H1 (cell line): ENCODE data around the gene KRT14. TPM values are rescaled to one million over a fixed set of nuclear protein-coding genes. Genes with fewer than 3 reads are reported as not detected.

Experiments
- CTCF ChIA-PET: fragments of 300-600 bp; sonication (Branson Sonifier 250); formaldehyde crosslinking; loops from one replicate; lab custom pipeline; 2021; ENCODE audit not compliant: partially characterized antibody; lab: Charles Lee
- POLR2A ChIA-PET: fragments of 300-600 bp; sonication (Branson Sonifier 250); formaldehyde crosslinking; loops from one replicate; lab custom pipeline; 2021; ENCODE audit warnings: inconsistent platforms; ENCODE audit not compliant: partially characterized antibody; lab: Charles Lee
- DNase-seq, 2 experiments: peaks; one replicate each; pipeline versions ENCODE4 v3.0.0 to v3.0.0-alpha.2; 2010 to 2022; ENCODE audit warnings: low spot score in 2 of 2, low read depth in 1 of 2, mixed read lengths in 1 of 2
- FAIRE-seq: peaks from 2 replicates; lab custom pipeline; 2011; peaks lifted over from hg19 to GRCh38; lab: Jason Lieb, UNC
- H2AFZ ChIP-seq: 2 replicates; pipeline ENCODE4 v1.8.1; 2012; ENCODE audit warnings: low read length, inconsistent platforms
- H2AK5ac ChIP-seq: 2 replicates; pipeline ENCODE4 v1.6.1; 2013; ENCODE audit warnings: low read depth, low read length
- H2BK120ac ChIP-seq: replicated peaks from 2 replicates; pipeline ENCODE3; 2013; ENCODE audit warnings: low read depth, low read length, inconsistent platforms
- H2BK12ac ChIP-seq: 2 replicates; pipeline ENCODE4 v1.6.1; 2013; ENCODE audit warnings: low read depth, low read length
- H2BK15ac ChIP-seq: 2 replicates; pipeline ENCODE4 v1.6.1; 2013; ENCODE audit warnings: low read length
- H2BK20ac ChIP-seq: 2 replicates; pipeline ENCODE4 v1.6.1; 2013; ENCODE audit warnings: low read length
- H2BK5ac ChIP-seq: 2 replicates; pipeline ENCODE4 v1.6.1; 2013; ENCODE audit warnings: low read depth, low read length
- H3K14ac ChIP-seq: 2 replicates; pipeline ENCODE4 v1.6.1; 2013; ENCODE audit warnings: inconsistent platforms; ENCODE audit not compliant: insufficient read length
- H3K18ac ChIP-seq: 2 replicates; pipeline ENCODE4 v1.6.1; 2013; ENCODE audit warnings: low read length; ENCODE audit errors: extremely low read depth
- H3K23ac ChIP-seq: 2 replicates; pipeline ENCODE4 v1.6.1; 2013; ENCODE audit warnings: inconsistent platforms; ENCODE audit not compliant: insufficient read length
- H3K23me2 ChIP-seq: 2 replicates; pipeline ENCODE4 v1.6.1; 2013; ENCODE audit warnings: low read depth, low read length
- H3K27ac ChIP-seq: 2 replicates; pipeline ENCODE4 v1.6.1; 2011; ENCODE audit warnings: low read depth, low read length, inconsistent platforms
- H3K27me3 ChIP-seq, 4 experiments: replicated peaks in 1 of 4; 1 replicate in 1 of 4; 2 replicates in 3 of 4; pipeline versions ENCODE4 v1.6.1 to v1.8.1; 2011 to 2013; ENCODE audit warnings: low read length in 3 of 4, mild to moderate bottlenecking in 3 of 4, inconsistent platforms in 2 of 4, mixed read lengths in 2 of 4, moderate library complexity in 1 of 4; ENCODE audit not compliant: control insufficient read depth in 3 of 4, insufficient read depth in 3 of 4; ENCODE audit errors: extremely low read depth in 1 of 4
- H3K36me3 ChIP-seq, 4 experiments: 2 replicates each; pipeline versions ENCODE4 v1.6.1 to v1.8.1; 2011 to 2013; ENCODE audit warnings: mild to moderate bottlenecking in 4 of 4, low read length in 3 of 4, moderate library complexity in 2 of 4, control low read depth in 1 of 4, inconsistent platforms in 1 of 4; ENCODE audit not compliant: insufficient read depth in 4 of 4, control insufficient read depth in 2 of 4
- H3K4ac ChIP-seq: replicated peaks from 2 replicates; pipeline ENCODE3; 2013; ENCODE audit warnings: low read length, low read depth, mixed read lengths, inconsistent platforms; ENCODE audit not compliant: insufficient read length
- H3K4me1 ChIP-seq, 4 experiments: replicated peaks in 1 of 4; 1 replicate in 1 of 4; 2 replicates in 3 of 4; pipeline versions ENCODE4 v1.6.1 to v1.8.1; 2011 to 2013; ENCODE audit warnings: low read length in 3 of 4, inconsistent platforms in 2 of 4, mixed read lengths in 1 of 4; ENCODE audit not compliant: insufficient read depth in 4 of 4, control insufficient read depth in 3 of 4
- H3K4me2 ChIP-seq, 2 experiments: 2 replicates each; pipeline versions ENCODE4 v1.6.1 to v1.8.1; 2011 to 2013; ENCODE audit warnings: low read depth in 2 of 2, low read length in 2 of 2, control low read depth in 1 of 2, inconsistent platforms in 1 of 2, mild to moderate bottlenecking in 1 of 2; ENCODE audit not compliant: insufficient read depth in 1 of 2
- H3K4me3 ChIP-seq, 4 experiments: fragments of 200-600, 300-600 bp in 1 of 4; sonication (generic), shearing (Covaris generic), sonication (Bioruptor Twin) in 1 of 4; 2 replicates each; pipeline versions ENCODE4 v1.5.1 to v1.8.1; 2011 to 2016; ENCODE audit warnings: low read length in 4 of 4, low read depth in 3 of 4, control low read depth in 2 of 4, inconsistent platforms in 2 of 4, mild to moderate bottlenecking in 2 of 4, mixed read lengths in 1 of 4, moderate library complexity in 1 of 4; ENCODE audit not compliant: insufficient read depth in 2 of 4; ENCODE audit errors: extremely low read depth in 1 of 4
- H3K56ac ChIP-seq: replicated peaks from 2 replicates; pipeline ENCODE3; 2013; ENCODE audit warnings: low read depth, mild to moderate bottlenecking, mixed read lengths, low read length, inconsistent platforms; ENCODE audit not compliant: insufficient read length
- H3K79me1 ChIP-seq: 2 replicates; pipeline ENCODE4 v1.6.1; 2013; ENCODE audit warnings: low read depth, low read length, control low read depth
- H3K79me2 ChIP-seq, 2 experiments: 2 replicates each; pipeline versions ENCODE4 v1.6.1 to v1.8.1; 2012 to 2013; ENCODE audit warnings: low read length in 2 of 2, mild to moderate bottlenecking in 2 of 2, inconsistent platforms in 1 of 2; ENCODE audit not compliant: insufficient read depth in 2 of 2, control insufficient read depth in 1 of 2
- H3K9ac ChIP-seq, 4 experiments: replicated peaks in 1 of 4; 1 replicate in 1 of 4; 2 replicates in 3 of 4; pipeline versions ENCODE4 v1.6.1 to v1.8.1; 2011 to 2013; ENCODE audit warnings: low read depth in 3 of 4, low read length in 3 of 4, control low read depth in 2 of 4, mild to moderate bottlenecking in 2 of 4, moderate library complexity in 2 of 4, inconsistent platforms in 1 of 4; ENCODE audit errors: extremely low read depth in 1 of 4
- H3K9me3 ChIP-seq, 2 experiments: 2 replicates each; pipeline versions ENCODE4 v1.6.1 to v1.8.1; 2012 to 2013; ENCODE audit warnings: mild to moderate bottlenecking in 2 of 2, moderate library complexity in 2 of 2, control low read depth in 1 of 2, inconsistent platforms in 1 of 2, low read depth in 1 of 2, low read length in 1 of 2, mixed read lengths in 1 of 2; ENCODE audit not compliant: insufficient read depth in 2 of 2
- H4K20me1 ChIP-seq, 2 experiments: replicated peaks in 1 of 2; 2 replicates each; pipeline versions ENCODE3 to v1.8.1; 2011 to 2013; ENCODE audit warnings: inconsistent platforms in 2 of 2, low read length in 2 of 2, mild to moderate bottlenecking in 1 of 2; ENCODE audit not compliant: insufficient read depth in 2 of 2, control insufficient read depth in 1 of 2
- H4K5ac ChIP-seq: 2 replicates; pipeline ENCODE4 v1.6.1; 2013; ENCODE audit warnings: low read length, low read depth, mixed read lengths, inconsistent platforms; ENCODE audit not compliant: insufficient read length
- H4K8ac ChIP-seq: 2 replicates; pipeline ENCODE4 v1.8.0; 2013; ENCODE audit warnings: mild to moderate bottlenecking, moderate library complexity, low read length, inconsistent platforms; ENCODE audit not compliant: insufficient read depth; ENCODE audit errors: extremely low read depth
- H4K91ac ChIP-seq: replicated peaks from 2 replicates; pipeline ENCODE3; 2013; ENCODE audit warnings: low read length, mixed read lengths, inconsistent platforms; ENCODE audit not compliant: insufficient read length
- KDM1A ChIP-seq: fragments of 200-600, 300-600 bp; sonication (generic); IDR thresholded peaks from 2 replicates; pipeline ENCODE4 v1.7.1; 2016; ENCODE audit warnings: mild to moderate bottlenecking, low read length, borderline replicate concordance
- MAFK ChIP-seq: IDR thresholded peaks from 2 replicates; pipeline ENCODE4 v1.6.1; 2012; ENCODE audit warnings: low read depth, mild to moderate bottlenecking, improper control_type of control experiment, low read length
- WGBS, 2 experiments: shearing (Covaris generic) in 1 of 2; methylation state at CpG; one replicate each; pipeline versions ENCODE4 v1.1.6 to v1.1.7; 2013 to 2015; ENCODE audit warnings: low lambda C conversion rate in 2 of 2, mixed read lengths in 2 of 2, inconsistent platforms in 1 of 2, low coverage in 1 of 2, missing lambda C conversion rate in 1 of 2; ENCODE audit not compliant: insufficient replicate concordance in 2 of 2, insufficient coverage in 1 of 2, insufficient read length in 1 of 2; ENCODE audit errors: extremely low coverage in 1 of 2, missing lambda C conversion rate in 1 of 2; 5-methylcytosine and 5-hydroxymethylcytosine counted together
- polyA plus RNA-seq, 7 experiments: library from polyadenylated mRNA; depleted of rRNA in 3 of 7; stranded (reverse) in 5 of 7; unstranded in 2 of 7; fragments of >200 nt in 5 of 7; fragments of 200-250 nt in 2 of 7; gene quantifications; 1 replicate in 5 of 7; 2 replicates in 1 of 7; 4 replicates in 1 of 7; pipeline versions ENCODE4 v1.2.1 to v1.2.3, GENCODE V29; 2011 to 2013; ENCODE audit warnings: missing spikeins in 2 of 7, mixed read lengths in 2 of 7
- total RNA-seq: library from RNA; stranded (reverse); fragmentation: NEBNext Ultra II Directional; extraction: Animal tissue kit (Norgen Biotek cat#: 25700); gene quantifications from 2 replicates; pipeline ENCODE4 v1.2.1, GENCODE V29; 2021

Gene KRT14
- total and polyA plus RNA-seq, 2 of the 8 experiments (the other 6 are each of a cell fraction or from before 2014, with no cell fraction given) = 0.35 TPM; not detected in 1

DNA sequence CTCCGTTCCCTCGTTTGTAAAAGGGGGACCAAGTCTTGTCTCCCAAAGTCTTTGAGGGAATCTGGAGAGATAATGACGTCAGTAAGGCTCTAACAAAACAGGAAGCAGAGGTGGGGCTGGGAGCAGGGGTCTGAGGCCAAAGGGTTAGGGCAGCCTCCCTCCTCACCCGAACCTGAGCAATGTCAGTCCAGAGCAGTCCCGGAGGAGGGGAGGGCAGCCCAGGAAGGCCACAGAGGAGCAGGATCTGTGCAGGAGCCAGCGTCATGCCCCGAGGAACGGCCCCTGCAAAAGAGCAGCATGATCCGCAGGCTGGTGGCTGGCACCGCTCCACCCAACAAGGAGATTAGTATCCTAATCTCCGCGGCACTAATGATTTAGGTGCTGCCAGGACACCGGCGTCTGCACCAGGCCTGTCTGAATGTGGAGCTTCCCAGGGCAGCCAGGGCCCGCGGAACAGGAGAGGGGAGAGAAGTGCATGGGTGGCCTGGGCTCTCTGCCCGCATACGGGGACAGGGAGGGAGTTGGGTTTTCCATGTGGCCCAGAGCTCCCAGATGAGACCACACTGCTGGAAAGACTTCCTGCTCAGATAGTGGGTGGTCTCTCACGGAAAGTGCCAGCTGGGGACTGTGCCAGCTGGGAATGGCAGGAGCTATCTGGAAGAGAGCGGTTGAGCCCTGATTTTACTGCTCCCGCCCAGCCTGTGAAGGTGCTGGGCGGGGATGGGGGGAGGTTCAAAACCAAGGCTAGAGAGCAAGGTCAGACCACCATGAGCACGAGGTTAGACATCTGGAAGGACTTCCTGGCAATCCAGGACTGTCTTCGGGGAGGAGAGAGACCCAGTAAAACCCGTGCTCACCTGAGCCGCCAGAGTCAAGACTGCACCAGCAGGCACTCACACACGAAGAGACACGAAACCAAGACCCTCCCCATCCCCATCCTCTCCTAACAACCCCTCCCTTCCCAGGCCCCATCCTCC lies 48.7 kb upstream of the KRT14 start:
- no peak overlapping the region for H2BK15ac ChIP-seq
- no peak for DNase-seq
- H3K9me3 ChIP-seq = no peaks in the 10 kb centered on the region
- H2AK5ac ChIP-seq = no peak overlapping the region
- no peak overlapping the region for H4K5ac ChIP-seq
- H2BK120ac ChIP-seq = no peak overlapping the region
- no peak overlapping the region for H4K91ac ChIP-seq
- no peaks in the 10 kb centered on the region for H3K79me1 ChIP-seq
- 0 out of 2 replicates have a peak overlapping the region, but pooled peaks have one; percentile 14 for H2BK12ac ChIP-seq
- H3K14ac ChIP-seq = no peak overlapping the region
- POLR2A ChIA-PET = interaction anchor here (0.6 to 1.9 kb wide), 5 partner anchors 13 to 1191 kb away, joined by 3 to 8 read pairs (median 3); partner anchors contain the start of genes EIF1 and KRT19
- H4K8ac ChIP-seq = peak overlapping the region; percentile 16; the same call in 1 of the 2 replicates
- H3K4ac ChIP-seq = no peak overlapping the region
- H3K18ac ChIP-seq = peak overlapping the region; percentile 57
- no peak overlapping the region for H2BK5ac ChIP-seq
- no peak overlapping the region for H3K23ac ChIP-seq
- CTCF ChIA-PET = interaction anchor here (0.6 to 4.9 kb wide), 14 partner anchors 8 to 109 kb away, joined by 3 to 50 read pairs (median 5); partner anchors contain the start of gene KRT17
- H3K27me3 ChIP-seq = peaks cover 0 to 3% (median 0%) of the 10 kb centered on the region in 4 experiments; a peak in 1 of 7 replicates
- H3K4me2 ChIP-seq = no peak overlapping the region
- no peaks in the 10 kb centered on the region; a peak in 1 of 8 replicates for H3K36me3 ChIP-seq
- H2BK20ac ChIP-seq = 0 out of 2 replicates have a peak overlapping the region, but pooled peaks have one; percentile 32
- WGBS, 2 experiments = 79% methylated on average over 25 of the region's 28 CpGs; no CpG with 5 or more reads in 1 of the 2 experiments
- peaks cover 0 to 11% of the 10 kb centered on the region in 2 experiments for H4K20me1 ChIP-seq
- FAIRE-seq = no peak
- H3K4me3 ChIP-seq = no peak overlapping the region
- no peak overlapping the region for H3K56ac ChIP-seq
- H3K79me2 ChIP-seq = no peaks in the 10 kb centered on the region
- H3K27ac ChIP-seq = no peak overlapping the region
- peak overlapping the region; percentile 69 for H2AFZ ChIP-seq
- H3K4me1 ChIP-seq = peaks cover 0 to 19% (median 4%) of the 10 kb centered on the region in 4 experiments; a peak in 2 of 7 replicates
- peaks cover 12% of the 10 kb centered on the region; the same call in 1 of the 2 replicates for H3K23me2 ChIP-seq
- H3K9ac ChIP-seq = no peak overlapping the region
- TF ChIP-seq KDM1A = peak; percentile 81; the same call in 1 of the 2 replicates
- no peak for TF ChIP-seq MAFK
